Naive thymus-derived CD4-positive, alpha-beta T cell (primary cell): ENCODE measurements around the gene ZNF616. TPM values are rescaled to one million over a fixed set of nuclear protein-coding genes. Genes with fewer than 3 reads are reported as not detected.

Source experiments
- ATAC-seq: fragments of 150-1000 bp; cut with Tn5 transposase; 2 replicates; pipeline ENCODE4 v1.10.0; 2021; ENCODE audit warnings: mild to moderate bottlenecking, moderate library complexity
- CTCF ChIA-PET: fragments of 350-600 bp; sonication (Branson Sonifier 250); formaldehyde crosslinking; loops from one replicate; lab custom pipeline; 2021; ENCODE audit warnings: antibody characterized with exemption; lab: Charles Lee
- POLR2A ChIA-PET: fragments of 350-600 bp; sonication (Branson Sonifier 250); formaldehyde crosslinking; loops from one replicate; lab custom pipeline; 2021; ENCODE audit warnings: antibody characterized with exemption, inconsistent platforms; lab: Charles Lee
- DNase-seq, 9 donors: peaks; one replicate each; pipeline versions ENCODE4 v3.0.0 to v3.0.0-alpha.2; 2020 to 2022; ENCODE audit warnings: mixed read lengths in 1 of 9
- H3K27ac ChIP-seq: one replicate; pipeline ENCODE4 v1.7.0; 2013; ENCODE audit warnings: mild to moderate bottlenecking, low read depth, low read length, moderate library complexity
- H3K27me3 ChIP-seq, 2 donors: one replicate each; pipeline ENCODE4 v1.7.0; 2013; ENCODE audit warnings: low read length in 2 of 2, mild to moderate bottlenecking in 2 of 2, moderate library complexity in 2 of 2; ENCODE audit not compliant: control insufficient read depth in 2 of 2, insufficient read depth in 2 of 2
- H3K36me3 ChIP-seq, 3 experiments: 1 replicate in 2 of 3; 2 replicates in 1 of 3; pipeline ENCODE4 v1.7.0; 2013; ENCODE audit warnings: low read length in 3 of 3, mild to moderate bottlenecking in 3 of 3, moderate library complexity in 1 of 3; ENCODE audit not compliant: insufficient read depth in 3 of 3, control insufficient read depth in 2 of 3
- H3K4me1 ChIP-seq, 2 donors: one replicate each; pipeline ENCODE4 v1.7.0; 2013; ENCODE audit warnings: low read length in 2 of 2, mild to moderate bottlenecking in 2 of 2, moderate library complexity in 1 of 2; ENCODE audit not compliant: control insufficient read depth in 2 of 2, insufficient read depth in 2 of 2
- H3K4me3 ChIP-seq: 2 replicates; pipeline ENCODE4 v1.7.0; 2013; ENCODE audit warnings: mild to moderate bottlenecking, low read length
- H3K9me3 ChIP-seq, 3 experiments: 1 replicate in 2 of 3; 2 replicates in 1 of 3; pipeline ENCODE4 v1.7.0; 2013; ENCODE audit warnings: low read length in 3 of 3; ENCODE audit not compliant: control insufficient read depth in 2 of 3
- H3K27ac Mint-ChIP-seq, 9 donors: one replicate each; pipeline ENCODE4 v1.8.0; 2020 to 2022; ENCODE audit warnings: mixed read lengths in 9 of 9, mild to moderate bottlenecking in 8 of 9, moderate library complexity in 5 of 9, inconsistent platforms in 2 of 9
- H3K27me3 Mint-ChIP-seq, 5 donors: one replicate each; pipeline ENCODE4 v1.8.0; 2021 to 2022; ENCODE audit warnings: mixed read lengths in 5 of 5, mild to moderate bottlenecking in 1 of 5
- H3K36me3 Mint-ChIP-seq, 5 donors: one replicate each; pipeline ENCODE4 v1.8.0; 2020 to 2022; ENCODE audit warnings: mixed read lengths in 5 of 5, mild to moderate bottlenecking in 3 of 5, inconsistent platforms in 1 of 5
- H3K4me1 Mint-ChIP-seq, 7 donors: one replicate each; pipeline ENCODE4 v1.8.0; 2020 to 2022; ENCODE audit warnings: mixed read lengths in 7 of 7, mild to moderate bottlenecking in 3 of 7, inconsistent platforms in 1 of 7
- H3K4me3 Mint-ChIP-seq, 10 donors: one replicate each; pipeline ENCODE4 v1.8.0; 2020 to 2022; ENCODE audit warnings: mild to moderate bottlenecking in 10 of 10, mixed read lengths in 10 of 10, moderate library complexity in 6 of 10, inconsistent platforms in 2 of 10
- H3K9me3 Mint-ChIP-seq, 11 donors: one replicate each; pipeline ENCODE4 v1.8.0; 2020 to 2022; ENCODE audit warnings: mixed read lengths in 11 of 11, mild to moderate bottlenecking in 4 of 11, inconsistent platforms in 1 of 11, moderate library complexity in 1 of 11
- intact Hi-C, 2 donors: fragments of 100-400 bp; cut with micrococcal nuclease; formaldehyde crosslinking; loops; one replicate each; pipeline ENCODE4 v1.15.1; 2023
- polyA plus RNA-seq, 2 donors: library from polyadenylated mRNA; unstranded; fragments of 300-500 nt; fragmentation: Illumina TruSeq; gene quantifications; one replicate each; pipeline ENCODE4 v1.2.3, GENCODE V29; 2021
- total RNA-seq, 6 experiments: library from RNA in 5 of 6; stranded (reverse) in 5 of 6; gene quantifications; 1 replicate in 5 of 6; 2 replicates in 1 of 6; pipeline ENCODE4 v1.2.3 and lab custom pipeline; 2021 to 2026

ZNF616 gene
- total and polyA plus RNA-seq, 7 experiments from 2014 or later: 2.8 to 18.5 (median 6.5) TPM

DNA sequence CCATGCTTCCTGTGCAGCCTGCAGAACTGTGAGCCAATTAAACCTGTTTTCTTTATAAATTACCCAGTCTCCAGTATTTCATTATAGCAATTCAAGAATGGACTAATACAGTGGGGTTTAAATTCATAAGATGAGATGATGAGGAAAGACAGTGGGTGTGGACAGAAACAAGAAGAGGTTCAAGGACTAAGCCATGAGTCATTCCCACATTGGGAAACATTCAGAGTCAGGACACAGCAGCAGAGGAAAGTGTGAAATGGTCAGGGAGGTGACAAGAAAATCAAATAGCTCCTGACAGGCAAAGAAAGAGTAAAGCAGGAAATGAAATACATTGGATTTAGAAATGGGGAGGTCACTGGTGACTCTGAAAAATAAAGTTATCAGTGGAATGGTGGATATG, 53.3 kb downstream of the ZNF616 start:
- CTCF ChIA-PET: no interaction called here
- peak overlapping the region in 1 of 10 donors; percentile 49 for H3K4me3 Mint-ChIP-seq
- H3K27ac Mint-ChIP-seq: no peak overlapping the region
- peaks cover 64 to 100% (median 95%) of the 10 kb centered on the region in 5 donors for H3K36me3 Mint-ChIP-seq
- intact Hi-C loops: no loop called here
- peaks cover 0 to 69% (median 4%) of the 10 kb centered on the region in 3 experiments for H3K9me3 ChIP-seq
- no peak for ATAC-seq
- H3K4me3 ChIP-seq: no peak overlapping the region
- POLR2A ChIA-PET: no interaction called here
- H3K4me1 Mint-ChIP-seq: peaks cover 2 to 10% (median 7%) of the 10 kb centered on the region in 7 donors
- peaks cover 8 to 100% (median 78%) of the 10 kb centered on the region in 11 donors for H3K9me3 Mint-ChIP-seq
- H3K27ac ChIP-seq: no peak overlapping the region
- H3K36me3 ChIP-seq: peaks cover 12 to 90% (median 17%) of the 10 kb centered on the region in 3 experiments
- no peak for DNase-seq
- no peaks in the 10 kb centered on the region for H3K4me1 ChIP-seq
- H3K27me3 ChIP-seq: no peaks in the 10 kb centered on the region
- H3K27me3 Mint-ChIP-seq: no peaks in the 10 kb centered on the region

- peaks cover 19 to 100% (median 87%) of the 10 kb centered on the region in 11 donors for H3K9me3 Mint-ChIP-seq
- ChIA-PET CTCF (no interaction called here), POLR2A (no interaction called here)
- H3K27ac ChIP-seq: no peak overlapping the region
- H3K27me3 ChIP-seq: no peaks in the 10 kb centered on the region
- peaks cover 24 to 95% (median 48%) of the 10 kb centered on the region in 3 experiments for H3K36me3 ChIP-seq
- no peak overlapping the region for H3K4me3 Mint-ChIP-seq
- H3K27ac Mint-ChIP-seq: no peak overlapping the region
- ATAC-seq (no peak), DNase-seq (no peak)
- H3K4me1 Mint-ChIP-seq: peaks cover 0 to 8% (median 2%) of the 10 kb centered on the region in 7 donors
- intact Hi-C loops: no loop called here
- no peaks in the 10 kb centered on the region for H3K27me3 Mint-ChIP-seq
- peaks cover 57 to 98% (median 89%) of the 10 kb centered on the region in 5 donors for H3K36me3 Mint-ChIP-seq
- H3K4me3 ChIP-seq: no peak overlapping the region
- peaks cover 18 to 82% (median 36%) of the 10 kb centered on the region in 3 experiments for H3K9me3 ChIP-seq
- H3K4me1 ChIP-seq: no peaks in the 10 kb centered on the region
These were observed 69.2 kb downstream of the ZNF616 start for GRCh38 chr19:52070496-52070895.

DNA sequence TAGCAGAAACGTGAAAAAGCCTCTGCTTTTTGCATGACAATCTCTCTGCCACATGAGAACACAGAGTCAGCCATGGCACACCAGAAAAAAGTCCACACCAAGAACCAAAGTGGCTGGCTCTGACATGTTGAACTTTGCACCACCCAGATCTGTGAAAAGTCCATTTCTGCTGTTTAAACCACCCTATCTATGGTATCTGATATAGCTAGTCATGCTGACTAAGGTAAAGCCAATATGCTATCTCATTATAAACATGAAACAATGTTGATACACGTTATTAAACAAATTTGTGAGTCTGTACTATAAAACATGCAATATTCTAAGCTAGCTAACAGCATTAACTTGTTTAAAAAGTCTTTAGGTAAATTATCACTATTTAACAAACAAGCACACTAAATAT, 70.1 kb downstream of the ZNF616 start:
- no peak for ATAC-seq
- Mint-ChIP-seq H3K9me3 (peaks cover 15 to 100% (median 85%) of the 10 kb centered on the region in 11 donors), H3K4me3 (no peak overlapping the region), H3K27me3 (no peaks in the 10 kb centered on the region), H3K4me1 (peaks cover 0 to 8% (median 0%) of the 10 kb centered on the region in 7 donors), H3K27ac (no peak overlapping the region), H3K36me3 (peaks cover 52 to 96% (median 89%) of the 10 kb centered on the region in 5 donors)
- Histone ChIP-seq H3K27me3 (no peaks in the 10 kb centered on the region), H3K36me3 (peaks cover 15 to 93% (median 40%) of the 10 kb centered on the region in 3 experiments), H3K27ac (no peak overlapping the region), H3K4me3 (no peak overlapping the region), H3K9me3 (peaks cover 18 to 82% (median 43%) of the 10 kb centered on the region in 3 experiments), H3K4me1 (no peaks in the 10 kb centered on the region)
- ChIA-PET CTCF (no interaction called here), POLR2A (no interaction called here)
- no peak for DNase-seq
- intact Hi-C loops: no loop called here

- no peaks in the 10 kb centered on the region for H3K4me1 ChIP-seq
- no peak for ATAC-seq
- ChIA-PET CTCF (no interaction called here), POLR2A (no interaction called here)
- Mint-ChIP-seq H3K4me1 (peaks cover 0 to 8% (median 0%) of the 10 kb centered on the region in 7 donors), H3K27me3 (no peaks in the 10 kb centered on the region), H3K36me3 (peaks cover 46 to 83% (median 73%) of the 10 kb centered on the region in 5 donors), H3K9me3 (peaks cover 15 to 98% (median 80%) of the 10 kb centered on the region in 11 donors), H3K27ac (no peak overlapping the region), H3K4me3 (no peak overlapping the region)
- no peaks in the 10 kb centered on the region for H3K27me3 ChIP-seq
- peaks cover 15 to 64% (median 35%) of the 10 kb centered on the region in 3 experiments for H3K36me3 ChIP-seq
- intact Hi-C loops: no loop called here
- peaks cover 31 to 95% (median 48%) of the 10 kb centered on the region in 3 experiments for H3K9me3 ChIP-seq
- no peak overlapping the region for H3K27ac ChIP-seq
- peak overlapping the region; percentile 25 for H3K4me3 ChIP-seq
- no peak for DNase-seq
These were observed 73.4 kb downstream of the ZNF616 start for GRCh38 chr19:52066258-52066863.

DNA sequence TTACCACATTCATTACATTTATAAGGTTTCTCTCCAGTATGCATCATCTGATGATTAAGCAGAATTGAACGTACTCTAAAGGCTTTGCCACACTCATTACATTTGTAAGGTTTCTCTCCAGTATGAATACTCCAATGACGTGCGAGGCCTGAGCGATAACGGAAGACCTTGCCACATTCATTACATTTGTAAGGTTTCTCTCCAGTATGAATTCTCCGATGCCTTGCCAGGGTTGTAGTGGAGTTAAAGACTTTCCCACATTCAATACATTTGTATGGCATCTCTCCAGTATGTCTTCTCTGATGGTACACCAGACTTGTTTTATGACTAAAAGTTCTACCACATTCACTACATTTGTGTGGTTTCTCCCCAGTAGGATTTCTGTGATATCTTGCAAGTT, 74.3 kb downstream of the ZNF616 start:
- no peak overlapping the region for H3K4me3 ChIP-seq
- no peak overlapping the region for H3K27ac ChIP-seq
- H3K27me3 Mint-ChIP-seq: no peaks in the 10 kb centered on the region
- peaks cover 31 to 95% (median 56%) of the 10 kb centered on the region in 3 experiments for H3K9me3 ChIP-seq
- intact Hi-C loops: no loop called here
- no peaks in the 10 kb centered on the region for H3K4me1 Mint-ChIP-seq
- ATAC-seq (no peak), DNase-seq (no peak)
- H3K9me3 Mint-ChIP-seq: peaks cover 10 to 98% (median 80%) of the 10 kb centered on the region in 11 donors
- H3K36me3 Mint-ChIP-seq: peaks cover 40 to 80% (median 67%) of the 10 kb centered on the region in 5 donors
- no peak overlapping the region for H3K4me3 Mint-ChIP-seq
- peaks cover 15 to 55% (median 26%) of the 10 kb centered on the region in 3 experiments for H3K36me3 ChIP-seq
- no peaks in the 10 kb centered on the region for H3K27me3 ChIP-seq
- H3K4me1 ChIP-seq: no peaks in the 10 kb centered on the region
- no peak overlapping the region for H3K27ac Mint-ChIP-seq
- ChIA-PET POLR2A (no interaction called here), CTCF (no interaction called here)

Other genes with a start within 250 kb of the ZNF616 start
- 10 to 100 TPM; 11.1 to 33.4 (median 14.5) TPM for gene ZNF649, start 234.9 kb downstream of the ZNF616 start, total RNA-seq
- gene ZNF649, start 234.9 kb downstream of the ZNF616 start, polyA plus RNA-seq: 10 to 100 TPM in 1 of 2 donors, 1 to 10 TPM in 1; 9.3 to 14.3 TPM
- 1 to 10 TPM; 1.5 to 9.6 (median 5.2) TPM for gene ZNF613, start 212.5 kb downstream of the ZNF616 start, total RNA-seq
- gene ZNF613, start 212.5 kb downstream of the ZNF616 start, polyA plus RNA-seq: 1 to 10 TPM; 3.3 to 8.2 TPM
- gene ZNF350, start 153.1 kb downstream of the ZNF616 start, total RNA-seq: 10 to 100 TPM; 18.1 to 43.7 (median 36.0) TPM
- gene ZNF350, start 153.1 kb downstream of the ZNF616 start, polyA plus RNA-seq: 10 to 100 TPM; 19.9 to 26.8 TPM
- gene ZNF615, start 131.7 kb downstream of the ZNF616 start, total RNA-seq: 10 to 100 TPM in 3 of 5 experiments, 1 to 10 TPM in 2; 8.7 to 20.9 (median 11.0) TPM
- gene ZNF615, start 131.7 kb downstream of the ZNF616 start, polyA plus RNA-seq: 10 to 100 TPM; 11.5 to 12.1 TPM
- gene ZNF614, start 111.6 kb downstream of the ZNF616 start, total RNA-seq: 10 to 100 TPM in 3 of 5 experiments, 1 to 10 TPM in 2; 5.0 to 14.1 (median 11.1) TPM
- 1 to 10 TPM; 5.6 to 7.0 TPM for gene ZNF614, start 111.6 kb downstream of the ZNF616 start, polyA plus RNA-seq
- 10 to 100 TPM; 13.2 to 25.0 (median 18.1) TPM for gene ZNF432, start 91.1 kb downstream of the ZNF616 start, total RNA-seq
- 1 to 10 TPM; 3.0 to 7.9 TPM for gene ZNF432, start 91.1 kb downstream of the ZNF616 start, polyA plus RNA-seq
- gene ZNF841, start 44.2 kb downstream of the ZNF616 start, total RNA-seq: 10 to 100 TPM; 22.6 to 43.5 (median 27.5) TPM
- gene ZNF841, start 44.2 kb downstream of the ZNF616 start, polyA plus RNA-seq: 1 to 10 TPM; 3.1 to 3.7 TPM
- gene ZNF836, start 31.7 kb upstream of the ZNF616 start, total RNA-seq: 10 to 100 TPM; 20.1 to 57.5 (median 27.4) TPM
- gene ZNF836, start 31.7 kb upstream of the ZNF616 start, polyA plus RNA-seq: 10 to 100 TPM; 10.2 to 21.2 TPM
- 100 to 1,000 TPM; 156 to 215 (median 168) TPM for gene PPP2R1A, start 50.1 kb upstream of the ZNF616 start, total RNA-seq
- gene PPP2R1A, start 50.1 kb upstream of the ZNF616 start, polyA plus RNA-seq: 100 to 1,000 TPM; 148 to 165 TPM
- 10 to 100 TPM; 24.7 to 59.6 (median 41.4) TPM for gene ZNF766, start 129.6 kb upstream of the ZNF616 start, total RNA-seq
- 10 to 100 TPM; 65.0 to 79.3 TPM for gene ZNF766, start 129.6 kb upstream of the ZNF616 start, polyA plus RNA-seq
- gene ZNF480, start 157.2 kb upstream of the ZNF616 start, total RNA-seq: 10 to 100 TPM in 4 of 5 experiments, 1 to 10 TPM in 1; 8.5 to 28.9 (median 13.3) TPM
- gene ZNF480, start 157.2 kb upstream of the ZNF616 start, polyA plus RNA-seq: 10 to 100 TPM; 20.8 to 29.0 TPM
- 1 to 10 TPM in 2 of 5 experiments, under 1 TPM in 3; 0.42 to 4.3 (median 0.93) TPM for gene ZNF610, start 196.3 kb upstream of the ZNF616 start, total RNA-seq
- gene ZNF610, start 196.3 kb upstream of the ZNF616 start, polyA plus RNA-seq: 1 to 10 TPM; 2.0 to 2.6 TPM
- gene ZNF880, start 230.0 kb upstream of the ZNF616 start, total RNA-seq: 10 to 100 TPM; 10.3 to 33.5 (median 25.4) TPM
- gene ZNF880, start 230.0 kb upstream of the ZNF616 start, polyA plus RNA-seq: 10 to 100 TPM; 32.0 to 43.9 TPM